OCI-LY7 (cell line): ENCODE data around the gene RBBP7.

ENCODE experiments used
- CTCF ChIP-seq: fragments of 200-600 bp; sonication (generic); conservative IDR thresholded peaks from 2 replicates; pipeline ENCODE4 v1.5.1; 2014; ENCODE audit warnings: mild to moderate bottlenecking, antibody characterized with exemption, low read length, moderate library complexity, mixed read lengths
- EZH2phosphoT487 ChIP-seq: fragments of 200-600 bp; sonication (generic); IDR thresholded peaks from 2 replicates; pipeline ENCODE4 v1.6.1; 2018; ENCODE audit warnings: low read depth, borderline replicate concordance, mild to moderate bottlenecking, mixed run types, antibody characterized with exemption, low read length, moderate library complexity, mixed read lengths

GRCh38 chrX:16916561-16916960 lies 46.4 kb upstream of the RBBP7 start:
- no peak for TF ChIP-seq CTCF
- no peak for TF ChIP-seq EZH2phosphoT487
